Measurements from ENCODE around the gene RAB10. TPM values are rescaled to one million over a fixed set of nuclear protein-coding genes. Genes with fewer than 3 reads are reported as not detected.

The RAB10 gene
- total and polyA plus RNA-seq, 2 of the 4 experiments (the other 2 are of a cell fraction): 30.1 to 77.1 TPM

- peaks cover 38% of the 10 kb centered on the region for H4K20me1 ChIP-seq (ENCODE audit: insufficient read depth, low read length)
- in situ Hi-C loops (cut with MboI; ENCODE audit: low sequenced_read_pairs): no loop called here
- no peak overlapping the region for H3K18ac ChIP-seq (ENCODE audit: low read depth, low read length)
- H2BK20ac ChIP-seq (ENCODE audit: low read depth, low read length): no peak overlapping the region
- H3K27me3 ChIP-seq (ENCODE audit: control insufficient read depth, insufficient read depth, low read length): no peaks in the 10 kb centered on the region
- H4K8ac ChIP-seq (ENCODE audit: low read depth in 2 of 2, low read length in 2 of 2): no peak overlapping the region
- no peak overlapping the region for H3K56ac ChIP-seq (ENCODE audit: extremely low read depth, insufficient read depth, low read length)
- no peak overlapping the region for H3K4me3 ChIP-seq (ENCODE audit: insufficient read depth, low read depth, low read length)
- peaks cover 42 to 52% of the 10 kb centered on the region in 2 experiments for H3K79me1 ChIP-seq (ENCODE audit: low read depth in 1 of 2, low read length in 2 of 2)
- no peak overlapping the region for H2BK15ac ChIP-seq (ENCODE audit: low read depth, low read length)
- H2AFZ ChIP-seq (replicated peaks; ENCODE audit: low read length, poor library complexity): no peak overlapping the region
- no CpG with 5 or more reads among the region's 4 CpGs for WGBS, 2 experiments (ENCODE audit: extremely low coverage in 2 of 2, insufficient read length in 1 of 2)
- H2AK5ac ChIP-seq (ENCODE audit: low read depth, low read length): no peak overlapping the region
- POLR2A ChIA-PET (ENCODE audit: unreplicated experiment): no interaction called here
- no peak overlapping the region for H3K9ac ChIP-seq (ENCODE audit: low read depth, low read length)
- dilution Hi-C loops (cut with HindIII; ENCODE audit: low sequenced_read_pairs, unreplicated experiment): no loop called here
- H4K5ac ChIP-seq (ENCODE audit: low read depth, low read length): no peak overlapping the region
- H2BK120ac ChIP-seq (ENCODE audit: low read depth, low read length): no peak overlapping the region
- H3K14ac ChIP-seq (replicated peaks; ENCODE audit: low read depth, low read length): no peak overlapping the region
- CTCF ChIA-PET: no interaction called here
- no peak overlapping the region for H3K4me2 ChIP-seq (ENCODE audit: low read depth, low read length)
- no peak overlapping the region for H2BK5ac ChIP-seq (ENCODE audit: low read depth, low read length, poor library complexity, severe bottlenecking)
- H3K27ac ChIP-seq (ENCODE audit: insufficient read depth, low read length): no peak overlapping the region
- H3K4ac ChIP-seq (ENCODE audit: low read depth, low read length): no peak overlapping the region
- no TSS peak for BruUV-seq (replicated peaks)
- H3K23ac ChIP-seq (ENCODE audit: low read depth, low read length): no peak overlapping the region
- H4K91ac ChIP-seq (ENCODE audit: insufficient read depth, low read depth, low read length): no peak overlapping the region
- ATAC-seq (ENCODE audit: low read depth): no peak
- no peak for DNase-seq
- H3K4me1 ChIP-seq (ENCODE audit: control insufficient read depth, insufficient read depth, low read length): no peaks in the 10 kb centered on the region
- H3K36me3 ChIP-seq (ENCODE audit: control insufficient read depth, insufficient read depth, low read length): peaks cover 5% of the 10 kb centered on the region
- peaks cover 7% of the 10 kb centered on the region for H3K9me1 ChIP-seq (ENCODE audit: insufficient read depth, low read length)
- intact Hi-C loops (cut with micrococcal nuclease): loop anchor here (5.0 kb wide), 1 partner anchor 39 kb away; no protein-coding TSS in a partner anchor
- H2AK9ac ChIP-seq (replicated peaks; ENCODE audit: low read depth, low read length, poor library complexity): no peak overlapping the region
- no peak for TF ChIP-seq RFX5 (IDR thresholded peaks at IDR 0.05; ENCODE audit: low read depth, low read length)
- no peak for TF ChIP-seq CEBPB (IDR thresholded peaks at IDR 0.05; ENCODE audit: low read depth, low read length)
- no peak for TF ChIP-seq NFE2L2 (IDR thresholded peaks at IDR 0.05; ENCODE audit: low read depth, low read length)
- TF ChIP-seq, protein P1, sequence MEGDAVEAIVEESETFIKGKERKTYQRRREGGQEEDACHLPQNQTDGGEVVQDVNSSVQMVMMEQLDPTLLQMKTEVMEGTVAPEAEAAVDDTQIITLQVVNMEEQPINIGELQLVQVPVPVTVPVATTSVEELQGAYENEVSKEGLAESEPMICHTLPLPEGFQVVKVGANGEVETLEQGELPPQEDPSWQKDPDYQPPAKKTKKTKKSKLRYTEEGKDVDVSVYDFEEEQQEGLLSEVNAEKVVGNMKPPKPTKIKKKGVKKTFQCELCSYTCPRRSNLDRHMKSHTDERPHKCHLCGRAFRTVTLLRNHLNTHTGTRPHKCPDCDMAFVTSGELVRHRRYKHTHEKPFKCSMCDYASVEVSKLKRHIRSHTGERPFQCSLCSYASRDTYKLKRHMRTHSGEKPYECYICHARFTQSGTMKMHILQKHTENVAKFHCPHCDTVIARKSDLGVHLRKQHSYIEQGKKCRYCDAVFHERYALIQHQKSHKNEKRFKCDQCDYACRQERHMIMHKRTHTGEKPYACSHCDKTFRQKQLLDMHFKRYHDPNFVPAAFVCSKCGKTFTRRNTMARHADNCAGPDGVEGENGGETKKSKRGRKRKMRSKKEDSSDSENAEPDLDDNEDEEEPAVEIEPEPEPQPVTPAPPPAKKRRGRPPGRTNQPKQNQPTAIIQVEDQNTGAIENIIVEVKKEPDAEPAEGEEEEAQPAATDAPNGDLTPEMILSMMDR (conservative IDR thresholded peaks at IDR 0.05; ENCODE audit: low read depth, low read length): no peak
- TF ChIP-seq CHD1 (IDR thresholded peaks at IDR 0.05; ENCODE audit: low read depth, low read length): no peak
- TF ChIP-seq, protein P2, sequence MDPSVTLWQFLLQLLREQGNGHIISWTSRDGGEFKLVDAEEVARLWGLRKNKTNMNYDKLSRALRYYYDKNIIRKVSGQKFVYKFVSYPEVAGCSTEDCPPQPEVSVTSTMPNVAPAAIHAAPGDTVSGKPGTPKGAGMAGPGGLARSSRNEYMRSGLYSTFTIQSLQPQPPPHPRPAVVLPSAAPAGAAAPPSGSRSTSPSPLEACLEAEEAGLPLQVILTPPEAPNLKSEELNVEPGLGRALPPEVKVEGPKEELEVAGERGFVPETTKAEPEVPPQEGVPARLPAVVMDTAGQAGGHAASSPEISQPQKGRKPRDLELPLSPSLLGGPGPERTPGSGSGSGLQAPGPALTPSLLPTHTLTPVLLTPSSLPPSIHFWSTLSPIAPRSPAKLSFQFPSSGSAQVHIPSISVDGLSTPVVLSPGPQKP (IDR thresholded peaks at IDR 0.05; ENCODE audit: borderline replicate concordance, low read depth, low read length): no peak
- TF ChIP-seq BHLHE40 (IDR thresholded peaks at IDR 0.05; ENCODE audit: low read depth, low read length): no peak
- TF ChIP-seq RAD21 (IDR thresholded peaks at IDR 0.05; ENCODE audit: low read length): no peak
- TF ChIP-seq, protein P3, sequence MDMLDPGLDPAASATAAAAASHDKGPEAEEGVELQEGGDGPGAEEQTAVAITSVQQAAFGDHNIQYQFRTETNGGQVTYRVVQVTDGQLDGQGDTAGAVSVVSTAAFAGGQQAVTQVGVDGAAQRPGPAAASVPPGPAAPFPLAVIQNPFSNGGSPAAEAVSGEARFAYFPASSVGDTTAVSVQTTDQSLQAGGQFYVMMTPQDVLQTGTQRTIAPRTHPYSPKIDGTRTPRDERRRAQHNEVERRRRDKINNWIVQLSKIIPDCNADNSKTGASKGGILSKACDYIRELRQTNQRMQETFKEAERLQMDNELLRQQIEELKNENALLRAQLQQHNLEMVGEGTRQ (IDR thresholded peaks at IDR 0.05; ENCODE audit: low read depth, low read length): no peak
- no peak for TF ChIP-seq FOS (IDR thresholded peaks at IDR 0.05; ENCODE audit: low read depth, low read length)
- TF ChIP-seq MXI1 (IDR thresholded peaks at IDR 0.05; ENCODE audit: borderline replicate concordance, low read depth, low read length): no peak
- no peak for TF ChIP-seq POLR2A (IDR thresholded peaks at IDR 0.05; ENCODE audit: low read depth, low read length)
- no peak for TF ChIP-seq RCOR1 (IDR thresholded peaks at IDR 0.05; ENCODE audit: insufficient replicate concordance, low read length)
- TF ChIP-seq MAZ (IDR thresholded peaks at IDR 0.05; ENCODE audit: borderline replicate concordance, low read depth, low read length): no peak
- no peak for TF ChIP-seq SMC3 (IDR thresholded peaks at IDR 0.05; ENCODE audit: low read depth, low read length)
- TF ChIP-seq MAFK (IDR thresholded peaks at IDR 0.05; ENCODE audit: low read depth, low read length): no peak
- H3K9me3 ChIP-seq (ENCODE audit: control insufficient read depth, insufficient read depth, low read length): no peaks in the 10 kb centered on the region
Measured at GRCh38 chr2:26126074-26126473, 92.2 kb downstream of the RAB10 start.
